Measurements from ENCODE around the gene ADAMTS12. TPM values are rescaled to one million over a fixed set of nuclear protein-coding genes. Genes with fewer than 3 reads are reported as not detected.
A peak's percentile ranks its signal among the peaks of the same experiment; 100 is the strongest.

The ADAMTS12 gene
- total RNA-seq, 1 experiment from 2014 or later = 6.2 TPM

DNA sequence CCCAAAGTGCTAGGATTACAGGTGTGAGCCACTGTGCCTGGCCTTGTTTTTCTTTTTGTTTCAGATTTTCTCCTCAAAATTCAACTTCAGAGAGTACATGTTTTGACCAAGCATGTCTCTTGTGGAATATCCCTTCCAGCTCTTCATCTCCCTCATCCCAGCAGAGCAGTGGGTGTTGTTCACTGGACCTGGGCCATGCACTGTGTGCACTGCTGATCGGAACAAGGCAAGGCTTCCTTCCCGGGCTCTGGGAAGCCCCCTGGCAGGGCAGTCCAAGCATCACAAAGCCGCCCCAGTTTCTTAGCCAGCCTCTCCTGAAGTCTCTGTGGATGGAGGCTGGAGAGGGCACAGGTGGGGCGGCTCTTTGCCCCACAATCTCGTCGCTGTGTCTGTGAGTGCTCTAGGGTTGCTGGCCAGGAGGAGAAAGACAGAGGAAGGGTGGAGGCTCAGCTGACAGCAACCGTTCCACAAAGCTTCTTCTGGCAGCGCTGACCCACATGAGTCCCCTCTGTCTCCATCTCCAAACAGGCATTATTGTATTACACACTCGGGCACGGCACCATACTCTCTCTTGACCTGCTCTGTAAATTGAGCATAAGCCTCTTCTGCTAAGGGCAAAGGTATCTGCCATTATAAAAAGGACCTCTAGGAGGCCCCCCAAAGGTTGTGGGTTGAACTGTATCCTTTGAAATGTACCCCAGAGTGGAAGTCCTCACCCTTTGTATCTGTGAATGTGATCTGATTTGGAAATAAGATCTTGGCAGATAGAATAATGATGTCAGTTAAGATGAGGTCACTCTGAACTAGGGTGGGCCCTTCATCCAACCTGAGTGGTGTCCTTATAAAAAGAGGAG is 361.4 kb downstream of the ADAMTS12 start:
- Histone ChIP-seq H2BK120ac (ENCODE audit: low read depth, low read length, poor library complexity, severe bottlenecking) (no peak overlapping the region), H3K79me1 (ENCODE audit: insufficient read depth, low read depth, low read length, poor library complexity, severe bottlenecking) (no peaks in the 10 kb centered on the region), H2AK5ac (ENCODE audit: insufficient read length, low read length) (no peak overlapping the region), H3K23ac (ENCODE audit: insufficient read length, low read depth, low read length) (no peak overlapping the region), H4K20me1 (ENCODE audit: control insufficient read depth, insufficient read depth, insufficient read length) (no peaks in the 10 kb centered on the region), H3T11ph (ENCODE audit: low read length) (no peak overlapping the region), H3K4me2 (ENCODE audit: insufficient read depth, insufficient read length, low read length) (no peak overlapping the region), H4K8ac (replicated peaks; ENCODE audit: insufficient read length, low read depth, low read length) (no peak overlapping the region), H2BK5ac (ENCODE audit: insufficient read length, low read length) (no peak overlapping the region), H3K14ac (ENCODE audit: insufficient read depth, low read length) (no peak overlapping the region), H3K23me2 (ENCODE audit: insufficient read length, low read depth, low read length, poor library complexity, severe bottlenecking) (no peaks in the 10 kb centered on the region), H3K4ac (ENCODE audit: low read depth, low read length) (no peak overlapping the region), H2AFZ (ENCODE audit: low read length) (no peak overlapping the region), H4K91ac (ENCODE audit: insufficient read length, low read depth, low read length) (no peak overlapping the region), H3K27me3 (ENCODE audit: insufficient read depth, low read length) (no peaks in the 10 kb centered on the region), H3K9me3 (ENCODE audit: control insufficient read depth, low read depth, low read length) (no peaks in the 10 kb centered on the region), H2BK15ac (ENCODE audit: low read depth, low read length) (no peak overlapping the region), H2BK12ac (ENCODE audit: insufficient read length, low read depth, low read length) (no peak overlapping the region), H2BK20ac (ENCODE audit: low read depth, low read length, poor library complexity, severe bottlenecking) (no peak overlapping the region), H3K18ac (ENCODE audit: insufficient read length, low read depth, low read length) (no peak overlapping the region), H3K79me2 (ENCODE audit: insufficient read depth, low read length) (no peaks in the 10 kb centered on the region), H3K56ac (ENCODE audit: insufficient read length, low read depth, low read length) (no peak overlapping the region), H3K4me1 (ENCODE audit: insufficient read depth, low read length) (no peaks in the 10 kb centered on the region), H3K27ac (ENCODE audit: insufficient read length, low read depth, low read length) (no peak overlapping the region), H3K9ac (ENCODE audit: extremely low read depth, insufficient read length, low read length) (no peak overlapping the region), H4K5ac (ENCODE audit: insufficient read length, low read depth, low read length) (no peak overlapping the region)
- H3K27me3 Mint-ChIP-seq (ENCODE audit: low read depth) = no peaks in the 10 kb centered on the region
- no peaks in the 10 kb centered on the region for H3K9me3 Mint-ChIP-seq
- TF ChIP-seq, protein P1, sequence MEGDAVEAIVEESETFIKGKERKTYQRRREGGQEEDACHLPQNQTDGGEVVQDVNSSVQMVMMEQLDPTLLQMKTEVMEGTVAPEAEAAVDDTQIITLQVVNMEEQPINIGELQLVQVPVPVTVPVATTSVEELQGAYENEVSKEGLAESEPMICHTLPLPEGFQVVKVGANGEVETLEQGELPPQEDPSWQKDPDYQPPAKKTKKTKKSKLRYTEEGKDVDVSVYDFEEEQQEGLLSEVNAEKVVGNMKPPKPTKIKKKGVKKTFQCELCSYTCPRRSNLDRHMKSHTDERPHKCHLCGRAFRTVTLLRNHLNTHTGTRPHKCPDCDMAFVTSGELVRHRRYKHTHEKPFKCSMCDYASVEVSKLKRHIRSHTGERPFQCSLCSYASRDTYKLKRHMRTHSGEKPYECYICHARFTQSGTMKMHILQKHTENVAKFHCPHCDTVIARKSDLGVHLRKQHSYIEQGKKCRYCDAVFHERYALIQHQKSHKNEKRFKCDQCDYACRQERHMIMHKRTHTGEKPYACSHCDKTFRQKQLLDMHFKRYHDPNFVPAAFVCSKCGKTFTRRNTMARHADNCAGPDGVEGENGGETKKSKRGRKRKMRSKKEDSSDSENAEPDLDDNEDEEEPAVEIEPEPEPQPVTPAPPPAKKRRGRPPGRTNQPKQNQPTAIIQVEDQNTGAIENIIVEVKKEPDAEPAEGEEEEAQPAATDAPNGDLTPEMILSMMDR (conservative IDR thresholded peaks at IDR 0.05) = peak; percentile 62
- WGBS (ENCODE audit: extremely low coverage, insufficient read length, low lambda C conversion rate) = no CpG with 5 or more reads among the region's 10 CpGs
- H3K4me3 Mint-ChIP-seq = no peak overlapping the region
- H3K36me3 Mint-ChIP-seq (ENCODE audit: insufficient read depth in 1 of 3, low read depth in 3 of 3) = peaks cover 0 to 2% (median 2%) of the 10 kb centered on the region in 3 experiments; a peak in 3 of 7 replicates
- peak; percentile 33 for DNase-seq
- H3K4me1 Mint-ChIP-seq = peaks cover 4 to 5% of the 10 kb centered on the region in 2 experiments
- H3K27ac Mint-ChIP-seq = peak overlapping the region in 1 of 3 experiments; percentile 26; a peak in 2 of 7 replicates

Data from H9 (cell line).